ENCODE data around the gene PARP1.
"Not testable (repeated sequence)": the region's sequence is repeated elsewhere in the genome, so short reads cannot be mapped to it uniquely, and the experiment has no call there.

PARP1 gene

GRCh38 chr1:226349081-226349480 lies 58.8 kb downstream of the PARP1 start:
- DNase-seq = no peak

GRCh38 chr1:226344441-226345259 lies 63.2 kb downstream of the PARP1 start:
- no peak for DNase-seq

- DNase-seq = no peak
Measured at GRCh38 chr1:226342656-226343055, 65.2 kb downstream of the PARP1 start.

- not testable (repeated sequence) for DNase-seq
Measured at GRCh38 chr1:226340111-226340510, 67.8 kb downstream of the PARP1 start.

- DNase-seq = no peak
Measured at GRCh38 chr1:226337276-226337875, 70.5 kb downstream of the PARP1 start.

- DNase-seq = no peak
Measured at GRCh38 chr1:226335661-226336060, 72.2 kb downstream of the PARP1 start.

GRCh38 chr1:226332947-226333346 lies 74.9 kb downstream of the PARP1 start:
- DNase-seq = no peak

- DNase-seq = no peak
Measured at GRCh38 chr1:226329237-226329636, 78.7 kb downstream of the PARP1 start.

GRCh38 chr1:226327761-226328162 lies 80.1 kb downstream of the PARP1 start:
- DNase-seq = no peak

- DNase-seq = no peak
Measured at GRCh38 chr1:226325178-226325577, 82.7 kb downstream of the PARP1 start.

- no peak for DNase-seq
Measured at GRCh38 chr1:226324479-226324878, 83.4 kb downstream of the PARP1 start.

- DNase-seq = no peak
Measured at GRCh38 chr1:226322986-226323385, 84.9 kb downstream of the PARP1 start.

- no peak for DNase-seq
Measured at GRCh38 chr1:226320930-226321329, 87.0 kb downstream of the PARP1 start.

- DNase-seq = no peak
Measured at GRCh38 chr1:226318471-226318870, 89.4 kb downstream of the PARP1 start.

GRCh38 chr1:226314055-226314454 lies 93.8 kb downstream of the PARP1 start:
- no peak for DNase-seq

GRCh38 chr1:226312065-226312464 lies 95.8 kb downstream of the PARP1 start:
- no peak for DNase-seq

GRCh38 chr1:226311376-226311775 lies 96.5 kb downstream of the PARP1 start:
- no peak for DNase-seq

Data from cerebellar nuclear complex (tissue), 1 donor.